HG02623 (cell line): ENCODE measurements around the gene RILPL2.
"Not testable (repeated sequence)": the region's sequence is repeated elsewhere in the genome, so short reads cannot be mapped to it uniquely, and the experiment has no call there.

Experiments used
- ATAC-seq: cut with Tn5 transposase; IDR thresholded peaks from one replicate; pipeline ENCODE4 v1.9.1; 2021; ENCODE audit warnings: moderate library complexity; ENCODE audit not compliant: unreplicated experiment

RILPL2 gene

DNA sequence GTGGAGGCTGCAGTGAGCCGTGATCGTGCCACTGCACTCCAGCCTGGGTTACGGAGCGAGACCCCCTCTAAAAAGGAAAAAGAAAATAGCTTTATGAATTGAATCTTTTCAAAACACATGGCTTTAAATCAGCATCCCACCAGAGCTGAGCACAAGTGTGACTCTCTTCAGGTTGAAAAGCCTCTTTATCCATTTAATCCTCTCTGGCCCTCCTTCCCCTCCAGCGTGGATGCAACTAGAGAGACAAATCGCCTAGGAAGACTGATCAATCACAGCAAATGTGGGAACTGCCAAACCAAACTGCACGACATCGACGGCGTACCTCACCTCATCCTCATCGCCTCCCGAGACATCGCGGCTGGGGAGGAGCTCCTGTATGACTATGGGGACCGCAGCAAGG is 29.2 kb downstream of the RILPL2 start:
- not testable (repeated sequence) for ATAC-seq

- ATAC-seq, result no peak
Measured at GRCh38 chr12:123404581-123404980, 31.9 kb downstream of the RILPL2 start.

DNA sequence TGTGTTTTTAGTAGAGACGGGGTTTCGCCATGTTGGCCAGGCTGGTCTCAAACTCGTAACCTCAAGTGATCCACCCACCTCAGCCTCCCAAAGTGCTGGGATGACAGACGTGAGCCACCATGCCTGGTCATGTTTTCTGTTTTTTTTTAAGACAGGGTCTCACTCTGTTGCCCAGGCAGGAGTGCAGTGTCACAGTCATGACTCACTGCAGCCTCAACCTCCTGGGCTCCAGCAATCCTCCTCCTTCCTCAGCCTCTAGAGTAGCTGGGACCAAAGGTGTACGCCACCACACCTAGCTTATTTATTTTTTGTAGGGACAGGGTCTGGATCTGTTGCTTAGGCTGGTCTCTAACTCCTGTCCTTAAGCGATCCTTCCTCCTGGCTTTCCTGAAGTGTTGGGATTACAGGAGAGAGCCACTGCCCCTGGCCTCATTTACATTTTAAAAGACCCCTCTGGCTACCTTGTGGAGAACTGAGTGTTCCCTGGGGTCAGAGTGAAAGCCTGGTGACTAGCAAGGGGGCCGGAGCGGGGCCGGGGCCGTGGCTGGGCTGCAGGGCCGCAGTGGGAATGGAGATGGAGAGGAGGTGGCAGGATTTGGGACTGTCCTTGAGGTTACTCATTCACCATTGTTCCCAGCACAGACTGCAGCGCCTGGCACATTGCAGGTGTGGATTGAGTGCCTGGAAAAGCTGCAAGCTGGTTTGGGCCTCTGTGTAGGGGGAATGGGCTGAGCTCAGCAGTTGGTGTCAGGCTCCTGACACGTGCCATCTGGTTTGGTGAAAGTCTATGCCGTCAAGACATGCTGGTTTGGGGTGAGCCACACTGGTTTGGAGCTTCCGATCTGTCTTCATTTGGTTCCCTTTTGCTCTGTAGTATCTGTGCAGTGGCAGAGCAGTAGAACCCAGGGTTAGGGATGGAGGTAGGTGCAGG is 34.5 kb downstream of the RILPL2 start:
- no peak for ATAC-seq

DNA sequence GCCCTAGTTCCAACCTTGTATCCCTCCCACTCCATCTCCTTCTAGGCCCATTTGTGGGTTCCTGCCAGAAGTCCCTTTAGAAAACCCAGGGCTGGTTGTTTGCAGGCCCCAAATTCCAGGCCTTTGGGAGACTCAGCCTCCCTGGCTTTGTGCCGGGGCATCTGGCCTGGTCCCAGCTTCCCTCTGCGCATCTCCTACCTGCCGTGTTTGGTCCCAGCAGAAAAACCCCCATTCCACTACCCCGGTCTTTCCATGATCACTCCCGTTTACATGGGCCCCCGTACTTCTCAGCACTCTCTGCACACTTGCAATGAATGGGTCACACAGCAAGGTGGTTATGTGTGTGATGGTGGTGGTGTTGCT is 37.2 kb downstream of the RILPL2 start:
- ATAC-seq, result no peak

- no peak for ATAC-seq
Measured at GRCh38 chr12:123398550-123399254, 37.8 kb downstream of the RILPL2 start.

GRCh38 chr12:123398177-123398549 is 38.3 kb downstream of the RILPL2 start:
- no peak for ATAC-seq

DNA sequence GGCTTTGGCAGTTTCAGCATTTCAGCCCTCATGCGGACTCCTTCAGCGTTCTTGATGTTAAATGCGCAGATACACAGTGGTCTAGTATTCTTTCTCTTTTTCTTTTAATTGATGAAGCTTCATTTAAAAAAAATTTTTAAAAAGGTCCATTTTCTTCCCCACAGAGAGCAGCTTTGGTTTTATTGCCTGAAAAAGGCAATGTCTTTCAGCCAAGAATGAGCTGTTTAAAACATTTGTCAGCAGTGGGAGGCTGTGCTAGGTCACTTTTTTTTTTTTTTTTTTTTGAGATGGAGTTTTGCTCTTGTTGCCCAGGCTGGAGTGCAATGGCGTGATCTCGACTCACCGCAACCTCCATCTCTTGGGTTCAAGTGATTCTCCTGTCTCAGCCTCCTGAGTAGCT is 39.1 kb downstream of the RILPL2 start:
- no peak for ATAC-seq

DNA sequence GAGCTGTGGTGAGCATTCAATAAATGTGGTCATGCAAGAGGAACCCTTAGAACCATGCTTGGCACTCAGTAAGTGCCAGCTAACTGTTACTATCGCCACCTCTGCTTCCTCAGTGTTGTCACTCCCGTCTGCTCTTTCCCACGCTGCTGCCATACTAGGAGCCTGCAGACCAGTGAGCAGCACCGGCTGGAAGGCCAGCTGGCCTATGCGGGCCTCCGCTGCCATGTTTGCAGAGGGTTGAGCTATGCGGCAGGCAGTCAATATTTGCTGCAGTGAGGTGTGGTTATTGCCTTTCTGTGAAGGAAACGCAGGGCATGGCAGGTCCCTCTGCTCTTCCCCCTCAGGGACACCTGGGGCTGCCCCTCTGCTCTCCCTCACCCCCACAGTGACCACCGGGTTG is 39.5 kb downstream of the RILPL2 start:
- no peak for ATAC-seq

- no peak for ATAC-seq
Measured at GRCh38 chr12:123396543-123396942, 39.9 kb downstream of the RILPL2 start.

GRCh38 chr12:123395236-123395635 is 41.2 kb downstream of the RILPL2 start:
- ATAC-seq, result no peak

DNA sequence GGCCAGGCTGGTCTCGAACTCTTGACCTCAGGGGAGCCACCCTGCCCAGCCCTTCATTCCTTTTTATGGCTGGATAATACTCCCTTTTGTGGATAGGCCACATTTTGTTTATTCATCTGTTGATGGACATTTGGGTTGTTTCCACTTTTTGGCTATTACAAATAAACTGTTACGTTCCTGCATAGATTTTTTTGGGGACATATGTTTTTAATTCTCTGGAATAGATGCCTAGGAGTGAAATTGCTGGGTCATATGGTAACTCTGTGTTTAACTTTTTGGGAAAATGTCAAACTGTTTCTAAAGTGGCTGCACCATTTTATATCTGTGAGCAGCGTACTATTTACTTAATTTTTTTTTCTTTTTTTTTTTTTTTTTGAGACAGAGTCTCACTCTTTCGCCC is 42.7 kb downstream of the RILPL2 start:
- no peak for ATAC-seq

DNA sequence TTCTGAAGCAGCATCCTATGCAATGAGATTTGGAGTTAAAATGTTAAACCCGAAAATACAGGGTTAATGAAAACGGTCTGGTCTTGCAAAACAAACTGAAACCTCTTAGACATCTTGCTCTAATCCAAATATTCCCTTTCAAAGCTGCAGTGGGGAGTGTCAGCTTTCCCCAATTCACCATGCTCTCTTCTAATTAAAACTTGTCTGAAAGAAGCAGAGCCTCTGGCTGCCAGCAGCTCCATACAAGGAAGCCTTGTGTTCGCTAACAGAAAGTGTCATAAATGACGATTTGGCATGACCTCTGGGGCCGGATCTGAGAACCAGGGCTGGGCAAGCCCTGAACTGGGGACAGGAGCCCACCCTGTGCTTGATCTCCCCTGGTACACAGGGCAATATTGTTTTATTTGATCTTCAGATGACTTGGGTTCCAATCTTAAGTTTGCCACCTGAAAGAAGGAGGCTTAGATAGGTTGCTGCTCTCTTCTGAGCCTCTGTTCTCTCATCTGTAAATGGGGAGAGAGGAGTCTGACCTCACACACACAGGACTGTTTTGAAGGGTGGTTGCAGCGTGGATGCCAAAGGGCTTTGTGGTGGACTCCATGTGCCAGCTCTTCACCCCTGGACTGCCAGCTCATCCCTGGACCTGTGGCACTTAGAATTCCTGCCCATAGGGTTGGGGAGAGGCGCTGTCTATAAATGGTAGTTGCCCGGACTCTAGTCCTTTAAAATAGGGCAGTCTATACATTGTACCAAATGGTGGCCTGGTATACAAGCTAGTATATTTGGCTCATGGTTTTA is 44.7 kb downstream of the RILPL2 start:
- no peak for ATAC-seq

GRCh38 chr12:123390498-123391426 is 45.7 kb downstream of the RILPL2 start:
- ATAC-seq, result no peak

DNA sequence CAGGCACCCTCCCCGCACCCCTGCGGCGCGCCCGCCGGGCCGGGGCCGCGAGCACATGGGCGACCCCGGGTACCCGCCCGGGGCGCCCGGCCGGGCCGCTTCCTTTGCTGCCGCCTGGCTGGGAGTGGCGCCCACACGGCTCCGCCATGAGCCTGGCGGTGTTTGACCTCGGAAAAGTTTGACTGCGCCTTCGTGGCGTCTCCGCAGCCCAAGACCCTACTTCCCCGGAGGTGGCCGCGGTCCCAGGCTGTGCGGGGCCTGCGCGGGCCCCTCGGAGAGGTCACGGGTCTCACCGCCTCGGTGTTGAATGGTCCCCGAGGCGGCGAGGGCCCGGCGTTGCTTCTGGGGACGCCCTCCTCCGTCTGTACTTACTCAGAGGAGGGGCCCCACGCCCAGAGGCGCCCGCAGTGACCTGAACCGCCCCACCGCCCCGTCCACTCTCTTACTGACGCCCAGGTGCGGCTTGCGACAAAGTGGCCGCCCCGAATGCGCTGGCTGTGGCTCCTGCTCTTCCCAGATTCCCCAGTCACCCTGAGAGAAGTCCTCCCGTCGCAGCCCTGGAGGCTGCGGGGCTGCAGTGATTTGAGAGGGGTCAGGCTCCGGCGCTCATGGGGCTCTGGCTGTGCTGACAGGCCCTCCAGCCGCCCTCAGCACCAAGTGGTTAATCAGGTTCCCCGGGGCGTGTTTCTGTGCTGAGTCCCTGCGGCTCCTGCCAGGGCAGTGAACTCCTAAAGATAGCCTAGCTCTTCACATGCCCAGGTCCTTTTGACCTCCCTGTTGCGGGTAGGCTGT is 46.7 kb downstream of the RILPL2 start:
- ATAC-seq, result peak; percentile 12

GRCh38 chr12:123388951-123389559 is 47.4 kb downstream of the RILPL2 start:
- peak; percentile 20 for ATAC-seq

DNA sequence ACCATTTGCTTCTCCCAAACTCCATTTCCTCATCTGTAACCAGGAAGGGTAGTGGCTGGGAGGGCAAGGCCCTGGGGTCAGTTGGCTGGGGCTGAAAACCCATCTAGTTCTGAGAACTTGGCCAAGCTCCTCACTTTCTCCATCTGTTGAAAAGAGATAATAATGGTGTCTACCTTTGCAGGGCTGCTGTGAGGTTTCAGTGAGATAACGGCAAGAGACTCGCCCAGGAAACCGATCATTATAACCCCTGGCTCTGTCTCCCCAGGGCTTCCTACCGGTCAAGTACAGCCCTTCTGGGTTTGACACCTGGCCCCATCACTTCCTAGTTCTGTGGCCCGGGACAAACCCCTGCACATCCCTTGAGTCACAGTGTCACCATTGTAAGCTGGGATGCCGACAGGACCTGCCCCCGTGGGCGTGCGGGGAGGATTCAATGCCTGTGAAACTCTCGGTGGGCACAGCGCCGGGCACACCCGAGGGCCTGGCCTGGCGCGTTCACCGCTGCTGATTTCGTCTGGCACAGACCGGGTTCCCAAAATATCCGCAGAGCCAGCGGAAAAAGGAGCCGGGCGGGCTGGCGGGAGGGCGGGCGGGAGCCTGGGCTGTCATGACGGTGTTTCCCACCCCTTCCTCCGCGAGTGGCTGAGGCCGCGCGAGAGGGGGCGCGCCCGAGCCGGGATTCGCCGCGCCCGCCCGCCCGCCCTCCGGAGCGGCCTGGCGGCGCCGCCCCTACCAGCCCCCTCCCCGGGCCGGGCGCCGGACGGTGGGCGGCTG is 48.1 kb downstream of the RILPL2 start:
- peak; percentile 35 for ATAC-seq

DNA sequence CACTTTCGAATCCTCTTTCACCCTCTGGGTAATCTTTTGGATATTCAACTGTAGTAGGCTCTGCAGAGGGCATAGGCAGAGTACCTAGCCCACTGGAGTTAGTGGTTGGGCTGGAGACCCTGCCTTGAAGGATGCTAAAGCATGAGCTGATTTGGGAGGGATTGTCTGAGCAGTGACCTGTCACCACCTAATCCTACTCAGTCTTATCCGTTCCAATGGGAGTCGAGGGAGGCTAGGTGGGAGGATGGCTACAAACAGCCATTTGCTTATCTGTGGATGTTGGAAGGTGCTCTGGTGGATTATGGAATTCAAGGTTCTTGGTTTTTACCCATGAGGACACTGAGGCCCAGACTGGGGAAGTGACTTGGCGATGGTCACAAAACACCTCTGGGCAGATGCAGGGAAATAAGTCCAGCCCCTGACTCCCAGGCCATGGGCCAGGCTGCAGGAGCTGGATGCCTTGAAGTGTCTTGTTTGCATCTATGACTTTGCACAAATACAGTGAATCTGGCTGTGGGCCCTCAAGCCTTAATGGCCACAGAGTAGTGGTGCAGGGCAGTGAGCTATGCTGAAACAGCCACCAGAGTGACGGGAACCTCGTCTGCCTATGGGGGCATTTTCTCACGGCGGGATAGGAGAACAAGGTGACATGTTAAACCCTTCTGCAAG is 48.8 kb downstream of the RILPL2 start:
- ATAC-seq, result no peak

GRCh38 chr12:123385536-123385935 is 50.9 kb downstream of the RILPL2 start:
- not testable (repeated sequence) for ATAC-seq
